Trophoblast cell (in vitro differentiated cells and primary cell): ENCODE measurements around the gene SYT1.

ENCODE experiments used
- DNase-seq, 2 donors: peaks; one replicate each; pipeline ENCODE4 v3.0.0-alpha.2; 2016
- H2AFZ ChIP-seq: 2 replicates; pipeline ENCODE4 v1.6.1; 2013; ENCODE audit warnings: low read length, moderate library complexity, mild to moderate bottlenecking; ENCODE audit not compliant: insufficient read depth, poor library complexity
- H2AK5ac ChIP-seq: 2 replicates; pipeline ENCODE4 v1.6.1; 2013; ENCODE audit warnings: mild to moderate bottlenecking, low read length
- H2BK120ac ChIP-seq: 2 replicates; pipeline ENCODE4 v1.6.1; 2013; ENCODE audit warnings: low read length, mild to moderate bottlenecking, moderate library complexity; ENCODE audit not compliant: insufficient read depth, poor library complexity
- H2BK12ac ChIP-seq: 2 replicates; pipeline ENCODE4 v1.6.1; 2013; ENCODE audit warnings: mild to moderate bottlenecking, low read length, moderate library complexity
- H2BK5ac ChIP-seq: 2 replicates; pipeline ENCODE4 v1.6.1; 2013; ENCODE audit warnings: low read length, low read depth, moderate library complexity, mild to moderate bottlenecking; ENCODE audit not compliant: poor library complexity
- H3K14ac ChIP-seq: 2 replicates; pipeline ENCODE4 v1.6.1; 2013; ENCODE audit warnings: mild to moderate bottlenecking, low read length
- H3K18ac ChIP-seq: 2 replicates; pipeline ENCODE4 v1.6.1; 2013; ENCODE audit warnings: mild to moderate bottlenecking, low read length
- H3K23ac ChIP-seq: 2 replicates; pipeline ENCODE4 v1.6.1; 2013; ENCODE audit warnings: low read length
- H3K27ac ChIP-seq: 2 replicates; pipeline ENCODE4 v1.5.1; 2013; ENCODE audit warnings: low read depth, mild to moderate bottlenecking, inconsistent platforms, low read length, moderate library complexity
- H3K27me3 ChIP-seq: 2 replicates; pipeline ENCODE4 v1.6.1; 2013; ENCODE audit warnings: inconsistent platforms, mild to moderate bottlenecking, low read length, moderate library complexity; ENCODE audit not compliant: insufficient read depth
- H3K36me3 ChIP-seq, 2 experiments: 1 replicate in 1 of 2; 2 replicates in 1 of 2; pipeline ENCODE4 v1.6.1; 2013; ENCODE audit warnings: low read length in 2 of 2, mild to moderate bottlenecking in 2 of 2, moderate library complexity in 1 of 2; ENCODE audit not compliant: insufficient read depth in 2 of 2, control insufficient read depth in 1 of 2
- H3K4ac ChIP-seq: 2 replicates; pipeline ENCODE4 v1.6.1; 2013; ENCODE audit warnings: low read depth, mild to moderate bottlenecking, low read length, moderate library complexity
- H3K4me1 ChIP-seq, 2 experiments: 1 replicate in 1 of 2; 2 replicates in 1 of 2; pipeline ENCODE4 v1.6.1; 2013; ENCODE audit warnings: low read length in 2 of 2, mild to moderate bottlenecking in 2 of 2, moderate library complexity in 1 of 2; ENCODE audit not compliant: insufficient read depth in 2 of 2, control insufficient read depth in 1 of 2
- H3K4me2 ChIP-seq: 2 replicates; pipeline ENCODE4 v1.6.1; 2013; ENCODE audit warnings: inconsistent platforms, mild to moderate bottlenecking, low read length, moderate library complexity
- H3K4me3 ChIP-seq: 2 replicates; pipeline ENCODE4 v1.5.1; 2013; ENCODE audit warnings: mild to moderate bottlenecking, low read depth, low read length, inconsistent platforms
- H3K79me1 ChIP-seq: one replicate; pipeline ENCODE4 v1.6.1; 2013; ENCODE audit warnings: low read length
- H3K79me2 ChIP-seq: 2 replicates; pipeline ENCODE4 v1.6.1; 2013; ENCODE audit warnings: low read length, mild to moderate bottlenecking; ENCODE audit not compliant: control insufficient read depth, insufficient read depth, poor library complexity
- H3K9ac ChIP-seq: 2 replicates; pipeline ENCODE4 v1.6.1; 2013; ENCODE audit warnings: mild to moderate bottlenecking, low read length
- H3K9me3 ChIP-seq: 2 replicates; pipeline ENCODE4 v1.6.1; 2013; ENCODE audit warnings: low read depth, mild to moderate bottlenecking, control low read depth, inconsistent platforms, low read length; ENCODE audit not compliant: insufficient read depth
- H4K12ac ChIP-seq: 2 replicates; pipeline ENCODE4 v1.6.1; 2013; ENCODE audit warnings: low read depth, mild to moderate bottlenecking, low read length, moderate library complexity
- H4K8ac ChIP-seq: 2 replicates; pipeline ENCODE4 v1.6.1; 2013; ENCODE audit warnings: low read depth, mild to moderate bottlenecking, low read length, moderate library complexity
- H4K91ac ChIP-seq: one replicate; pipeline ENCODE4 v1.6.1; 2013; ENCODE audit warnings: low read depth, mild to moderate bottlenecking, low read length, moderate library complexity
- WGBS: extraction: QIAGEN DNeasy Blood & Tissue Kit; methylation state at CpG from one replicate; pipeline ENCODE4 v1.1.7; 2013; ENCODE audit warnings: missing lambda C conversion rate; ENCODE audit not compliant: insufficient read length, insufficient coverage; ENCODE audit errors: extremely low coverage; 5-methylcytosine and 5-hydroxymethylcytosine counted together

SYT1 gene

GRCh38 chr12:79407671-79408622 is 543.4 kb downstream of the SYT1 start:
- no CpG with 5 or more reads among the region's 6 CpGs for WGBS
- Histone ChIP-seq H4K8ac (peak overlapping the region; percentile 71), H2AK5ac (no peak overlapping the region), H3K14ac (peak overlapping the region; percentile 64), H3K18ac (no peak overlapping the region), H3K23ac (no peak overlapping the region), H2BK12ac (peak overlapping the region; percentile 50), H3K79me2 (peaks cover 4% of the 10 kb centered on the region), H2BK5ac (peak overlapping the region; percentile 81), H4K12ac (no peak overlapping the region), H3K36me3 (peaks cover 0 to 2% of the 10 kb centered on the region in 2 experiments), H3K4me3 (no peak overlapping the region), H4K91ac (peak overlapping the region; percentile 66), H3K27me3 (no peaks in the 10 kb centered on the region), H3K4me1 (peaks cover 6 to 7% of the 10 kb centered on the region in 2 experiments), H3K4me2 (no peak overlapping the region), H3K4ac (peak overlapping the region; percentile 73), H3K9me3 (no peaks in the 10 kb centered on the region), H2AFZ (no peak overlapping the region), H3K79me1 (peaks cover 15% of the 10 kb centered on the region), H3K9ac (no peak overlapping the region), H3K27ac (no peak overlapping the region), H2BK120ac (peak overlapping the region; percentile 91)
- peak; percentile 68 to 84 for DNase-seq

GRCh38 chr12:79408689-79409088 is 544.1 kb downstream of the SYT1 start:
- no peak overlapping the region for H4K12ac ChIP-seq
- H3K27me3 ChIP-seq, result no peaks in the 10 kb centered on the region
- no peak overlapping the region for H2BK12ac ChIP-seq
- no peak overlapping the region for H4K8ac ChIP-seq
- no peak for DNase-seq
- H3K4me3 ChIP-seq, result no peak overlapping the region
- H2BK120ac ChIP-seq, result no peak overlapping the region
- no peak overlapping the region for H3K23ac ChIP-seq
- H3K9me3 ChIP-seq, result no peaks in the 10 kb centered on the region
- no peak overlapping the region for H3K4me2 ChIP-seq
- H2AK5ac ChIP-seq, result no peak overlapping the region
- WGBS, result no CpG with 5 or more reads among the region's 3 CpGs
- peaks cover 4% of the 10 kb centered on the region for H3K79me2 ChIP-seq
- no peak overlapping the region for H3K9ac ChIP-seq
- peak overlapping the region; percentile 38 for H3K27ac ChIP-seq
- no peak overlapping the region for H2AFZ ChIP-seq
- H3K18ac ChIP-seq, result no peak overlapping the region
- H2BK5ac ChIP-seq, result no peak overlapping the region
- no peak overlapping the region for H3K14ac ChIP-seq
- H3K4me1 ChIP-seq, result peaks cover 6 to 8% of the 10 kb centered on the region in 2 experiments
- H3K4ac ChIP-seq, result no peak overlapping the region
- no peak overlapping the region for H4K91ac ChIP-seq
- peaks cover 18% of the 10 kb centered on the region for H3K79me1 ChIP-seq
- H3K36me3 ChIP-seq, result peaks cover 0 to 2% of the 10 kb centered on the region in 2 experiments

GRCh38 chr12:79409562-79409961 is 545.0 kb downstream of the SYT1 start:
- Histone ChIP-seq H3K4me1 (peaks cover 9 to 12% of the 10 kb centered on the region in 2 experiments), H3K9me3 (no peaks in the 10 kb centered on the region), H3K23ac (no peak overlapping the region), H2BK120ac (no peak overlapping the region), H3K36me3 (peaks cover 0 to 2% of the 10 kb centered on the region in 2 experiments), H3K27me3 (no peaks in the 10 kb centered on the region), H3K4me2 (no peak overlapping the region), H3K4me3 (no peak overlapping the region), H2BK5ac (no peak overlapping the region), H4K91ac (no peak overlapping the region), H2BK12ac (no peak overlapping the region), H3K79me1 (peaks cover 21% of the 10 kb centered on the region), H4K12ac (no peak overlapping the region), H3K9ac (no peak overlapping the region), H4K8ac (no peak overlapping the region), H3K4ac (no peak overlapping the region), H3K27ac (peak overlapping the region; percentile 73), H3K79me2 (peaks cover 6% of the 10 kb centered on the region), H3K18ac (no peak overlapping the region), H2AFZ (no peak overlapping the region), H2AK5ac (no peak overlapping the region), H3K14ac (no peak overlapping the region)
- no CpG with 5 or more reads among the region's 2 CpGs for WGBS
- peak in 1 of 2 donors; percentile 7 for DNase-seq

- no peak overlapping the region for H3K9ac ChIP-seq
- no CpG with 5 or more reads among the region's 3 CpGs for WGBS
- peak overlapping the region; percentile 94 for H4K12ac ChIP-seq
- H3K14ac ChIP-seq, result peak overlapping the region; percentile 77
- H3K4me3 ChIP-seq, result peak overlapping the region; percentile 49
- H3K79me1 ChIP-seq, result peaks cover 26% of the 10 kb centered on the region
- H3K4ac ChIP-seq, result no peak overlapping the region
- no peak overlapping the region for H3K23ac ChIP-seq
- H3K79me2 ChIP-seq, result peaks cover 6% of the 10 kb centered on the region
- H3K36me3 ChIP-seq, result peaks cover 0 to 2% of the 10 kb centered on the region in 2 experiments
- H2BK120ac ChIP-seq, result peak overlapping the region; percentile 75
- H3K9me3 ChIP-seq, result no peaks in the 10 kb centered on the region
- H2BK12ac ChIP-seq, result peak overlapping the region; percentile 97
- peak overlapping the region; percentile 89 for H2BK5ac ChIP-seq
- H4K8ac ChIP-seq, result peak overlapping the region; percentile 72
- DNase-seq, result no peak
- H2AFZ ChIP-seq, result no peak overlapping the region
- H3K18ac ChIP-seq, result peak overlapping the region; percentile 86
- no peaks in the 10 kb centered on the region for H3K27me3 ChIP-seq
- H4K91ac ChIP-seq, result peak overlapping the region; percentile 90
- H3K4me2 ChIP-seq, result no peak overlapping the region
- peak overlapping the region; percentile 71 for H2AK5ac ChIP-seq
- H3K4me1 ChIP-seq, result peaks cover 9 to 12% of the 10 kb centered on the region in 2 experiments
- peak overlapping the region; percentile 80 for H3K27ac ChIP-seq
Measured at GRCh38 chr12:79411791-79412190, 547.2 kb downstream of the SYT1 start.
